GM23338 (cell line): Measurements from ENCODE around the gene SEPTIN11.

Experiments used
- CREB1 ChIP-seq: fragments of 250-450 bp; sonication (Bioruptor Pico); IDR thresholded peaks from 2 replicates; pipeline ENCODE4 v1.5.0; 2020; ENCODE audit warnings: low read depth, mild to moderate bottlenecking, moderate library complexity
- EZH2 ChIP-seq: fragments of 200-600 bp; sonication (generic); IDR thresholded peaks from one replicate; pipeline ENCODE4 v1.8.0; 2017; ENCODE audit warnings: antibody characterized with exemption, mild to moderate bottlenecking, low read depth; ENCODE audit not compliant: unreplicated experiment
- EZH2phosphoT487 ChIP-seq: fragments of 200-600 bp; sonication (generic); IDR thresholded peaks from one replicate; pipeline ENCODE4 v1.8.1; 2018; ENCODE audit warnings: antibody characterized with exemption; ENCODE audit not compliant: unreplicated experiment
- NANOG ChIP-seq: IDR thresholded peaks from 2 replicates; pipeline ENCODE4 v1.6.1; 2016; ENCODE audit warnings: antibody characterized with exemption, borderline replicate concordance
- POLR2AphosphoS5 ChIP-seq: IDR thresholded peaks from 2 replicates; pipeline ENCODE4 v1.6.1; 2016; ENCODE audit warnings: antibody characterized with exemption, low read depth
- TF ChIP-seq, protein P1 (sequence below), 2 experiments: fragments of 200-600 bp in 1 of 2; sonication (generic) in 1 of 2; conservative IDR thresholded peaks; 2 replicates each; pipeline versions ENCODE4 v1.5.1 to v1.6.1; 2016 to 2017; ENCODE audit warnings: antibody characterized with exemption in 2 of 2, low read depth in 2 of 2, mild to moderate bottlenecking in 2 of 2, moderate library complexity in 1 of 2
- TF ChIP-seq, protein P2 (sequence below): IDR thresholded peaks from one replicate; pipeline ENCODE4 v1.6.1; 2018; ENCODE audit warnings: antibody characterized with exemption; ENCODE audit not compliant: unreplicated experiment

DNA sequence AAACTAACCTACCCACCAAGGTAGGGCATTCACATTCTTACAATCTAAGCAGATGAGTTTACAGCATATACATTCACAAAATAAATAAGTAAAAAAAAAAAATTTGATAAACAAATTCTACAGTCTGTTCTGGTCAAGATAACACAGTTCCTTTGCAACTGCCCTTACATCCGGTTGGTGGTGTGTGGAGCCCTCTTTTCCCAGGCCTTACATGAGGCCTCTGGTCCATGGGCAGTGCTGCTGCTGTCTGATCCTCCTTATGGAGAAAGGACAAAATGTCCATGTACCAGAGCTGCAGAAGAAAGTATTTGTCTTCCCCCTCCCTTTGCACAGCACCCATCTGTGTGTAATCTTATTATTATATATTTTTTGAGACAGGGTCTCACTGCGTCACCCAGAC, 2.2 kb upstream of the SEPTIN11 start:
- TF ChIP-seq EZH2 (no peak), EZH2phosphoT487 (no peak), POLR2AphosphoS5 (no peak), NANOG (no peak), CREB1 (CRISPR knock-in tag) (no peak)
- TF ChIP-seq, protein P1, sequence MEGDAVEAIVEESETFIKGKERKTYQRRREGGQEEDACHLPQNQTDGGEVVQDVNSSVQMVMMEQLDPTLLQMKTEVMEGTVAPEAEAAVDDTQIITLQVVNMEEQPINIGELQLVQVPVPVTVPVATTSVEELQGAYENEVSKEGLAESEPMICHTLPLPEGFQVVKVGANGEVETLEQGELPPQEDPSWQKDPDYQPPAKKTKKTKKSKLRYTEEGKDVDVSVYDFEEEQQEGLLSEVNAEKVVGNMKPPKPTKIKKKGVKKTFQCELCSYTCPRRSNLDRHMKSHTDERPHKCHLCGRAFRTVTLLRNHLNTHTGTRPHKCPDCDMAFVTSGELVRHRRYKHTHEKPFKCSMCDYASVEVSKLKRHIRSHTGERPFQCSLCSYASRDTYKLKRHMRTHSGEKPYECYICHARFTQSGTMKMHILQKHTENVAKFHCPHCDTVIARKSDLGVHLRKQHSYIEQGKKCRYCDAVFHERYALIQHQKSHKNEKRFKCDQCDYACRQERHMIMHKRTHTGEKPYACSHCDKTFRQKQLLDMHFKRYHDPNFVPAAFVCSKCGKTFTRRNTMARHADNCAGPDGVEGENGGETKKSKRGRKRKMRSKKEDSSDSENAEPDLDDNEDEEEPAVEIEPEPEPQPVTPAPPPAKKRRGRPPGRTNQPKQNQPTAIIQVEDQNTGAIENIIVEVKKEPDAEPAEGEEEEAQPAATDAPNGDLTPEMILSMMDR (conservative IDR thresholded peaks at IDR 0.05; ENCODE audit: low read depth in 2 of 2), result peak in 1 of 2 experiments; percentile 20; a peak in 2 of 4 replicates
- TF ChIP-seq, protein P2, sequence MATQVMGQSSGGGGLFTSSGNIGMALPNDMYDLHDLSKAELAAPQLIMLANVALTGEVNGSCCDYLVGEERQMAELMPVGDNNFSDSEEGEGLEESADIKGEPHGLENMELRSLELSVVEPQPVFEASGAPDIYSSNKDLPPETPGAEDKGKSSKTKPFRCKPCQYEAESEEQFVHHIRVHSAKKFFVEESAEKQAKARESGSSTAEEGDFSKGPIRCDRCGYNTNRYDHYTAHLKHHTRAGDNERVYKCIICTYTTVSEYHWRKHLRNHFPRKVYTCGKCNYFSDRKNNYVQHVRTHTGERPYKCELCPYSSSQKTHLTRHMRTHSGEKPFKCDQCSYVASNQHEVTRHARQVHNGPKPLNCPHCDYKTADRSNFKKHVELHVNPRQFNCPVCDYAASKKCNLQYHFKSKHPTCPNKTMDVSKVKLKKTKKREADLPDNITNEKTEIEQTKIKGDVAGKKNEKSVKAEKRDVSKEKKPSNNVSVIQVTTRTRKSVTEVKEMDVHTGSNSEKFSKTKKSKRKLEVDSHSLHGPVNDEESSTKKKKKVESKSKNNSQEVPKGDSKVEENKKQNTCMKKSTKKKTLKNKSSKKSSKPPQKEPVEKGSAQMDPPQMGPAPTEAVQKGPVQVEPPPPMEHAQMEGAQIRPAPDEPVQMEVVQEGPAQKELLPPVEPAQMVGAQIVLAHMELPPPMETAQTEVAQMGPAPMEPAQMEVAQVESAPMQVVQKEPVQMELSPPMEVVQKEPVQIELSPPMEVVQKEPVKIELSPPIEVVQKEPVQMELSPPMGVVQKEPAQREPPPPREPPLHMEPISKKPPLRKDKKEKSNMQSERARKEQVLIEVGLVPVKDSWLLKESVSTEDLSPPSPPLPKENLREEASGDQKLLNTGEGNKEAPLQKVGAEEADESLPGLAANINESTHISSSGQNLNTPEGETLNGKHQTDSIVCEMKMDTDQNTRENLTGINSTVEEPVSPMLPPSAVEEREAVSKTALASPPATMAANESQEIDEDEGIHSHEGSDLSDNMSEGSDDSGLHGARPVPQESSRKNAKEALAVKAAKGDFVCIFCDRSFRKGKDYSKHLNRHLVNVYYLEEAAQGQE, result no peak
